ENCODE results near the gene PAN3. TPM values are rescaled to one million over a fixed set of nuclear protein-coding genes. Genes with fewer than 3 reads are reported as not detected.

PAN3 gene
- total RNA-seq, 2 donors from 2014 or later = 38.2 to 42.6 TPM

DNA sequence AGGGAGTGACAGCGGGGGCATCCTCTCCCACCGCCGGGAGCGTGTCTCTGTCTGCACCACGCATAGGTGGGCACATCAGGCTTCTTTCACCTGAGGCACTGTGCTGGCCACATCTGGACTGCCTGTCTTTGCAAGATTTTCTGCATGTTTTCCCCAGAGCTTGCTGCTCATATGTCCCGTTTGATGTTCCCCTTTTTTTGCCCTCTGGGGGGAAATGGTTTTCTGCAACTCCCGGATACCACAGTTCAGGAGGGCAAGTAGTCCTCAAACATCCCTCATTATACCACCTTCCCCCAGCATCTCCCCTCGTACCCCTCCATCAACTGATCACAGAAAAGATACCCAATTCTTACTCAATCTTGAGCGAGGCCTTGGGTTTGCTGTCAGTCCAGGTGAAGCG is 168.0 kb downstream of the PAN3 start:
- H3K36me3 Mint-ChIP-seq (ENCODE audit: insufficient read depth in 2 of 2) = no peaks in the 10 kb centered on the region
- H3K4me3 Mint-ChIP-seq = no peak overlapping the region
- H3K27ac Mint-ChIP-seq = no peak overlapping the region
- ATAC-seq (replicated peaks in 1 of 2) = no peak
- DNase-seq = no peak
- H3K4me1 Mint-ChIP-seq (ENCODE audit: low read depth) = peaks cover 6% of the 10 kb centered on the region
- no peaks in the 10 kb centered on the region for H3K9me3 Mint-ChIP-seq
- H3K27me3 Mint-ChIP-seq (ENCODE audit: low read depth) = no peaks in the 10 kb centered on the region

DNA sequence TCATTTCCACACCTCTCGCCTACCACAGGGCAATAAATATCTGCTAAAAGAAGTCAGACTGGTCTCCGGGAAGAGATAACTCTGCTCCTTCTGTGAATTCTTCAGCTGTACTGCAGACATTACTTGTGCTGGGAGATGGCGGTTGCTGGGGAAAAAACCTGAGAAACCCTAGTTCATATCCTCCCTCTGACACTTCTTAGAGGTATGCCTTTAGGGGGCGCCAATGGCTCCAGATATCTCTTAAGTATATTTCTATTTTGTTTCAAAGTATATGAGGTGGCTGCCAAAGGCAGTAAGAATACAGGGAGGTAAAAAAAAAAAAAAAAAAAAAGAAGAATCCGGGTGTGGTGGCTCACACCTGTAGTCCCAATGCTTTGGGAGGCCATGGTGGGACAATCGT is 175.2 kb downstream of the PAN3 start:
- ATAC-seq (replicated peaks in 1 of 2) (no peak), DNase-seq (peak; percentile 26 to 27)
- no peaks in the 10 kb centered on the region for H3K4me1 Mint-ChIP-seq (ENCODE audit: low read depth)
- H3K36me3 Mint-ChIP-seq (ENCODE audit: insufficient read depth in 2 of 2) = no peaks in the 10 kb centered on the region
- no peak overlapping the region for H3K4me3 Mint-ChIP-seq
- no peaks in the 10 kb centered on the region for H3K27me3 Mint-ChIP-seq (ENCODE audit: low read depth)
- H3K9me3 Mint-ChIP-seq = no peaks in the 10 kb centered on the region
- no peak overlapping the region for H3K27ac Mint-ChIP-seq

DNA sequence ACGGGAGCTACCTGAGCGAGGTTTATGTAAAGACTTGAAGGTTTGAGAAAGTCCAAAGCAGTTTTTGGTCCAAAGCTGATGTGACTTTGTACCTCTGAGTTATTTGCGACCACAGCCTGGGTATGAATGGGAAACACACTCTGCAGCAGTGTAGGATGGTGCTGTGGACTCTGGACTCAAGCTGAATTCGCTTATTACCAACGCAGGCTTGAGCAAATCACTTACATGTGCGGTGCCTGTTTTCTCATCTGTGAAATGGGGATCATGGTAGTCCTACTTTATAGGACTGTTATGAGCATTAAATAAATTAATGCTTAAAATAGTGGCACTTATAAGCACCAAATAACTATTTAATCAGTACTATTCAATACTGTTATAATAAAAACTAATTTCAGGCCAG is 176.5 kb downstream of the PAN3 start:
- ATAC-seq (replicated peaks in 1 of 2) = no peak
- Mint-ChIP-seq H3K36me3 (ENCODE audit: insufficient read depth in 2 of 2) (no peaks in the 10 kb centered on the region), H3K27me3 (ENCODE audit: low read depth) (no peaks in the 10 kb centered on the region)

GRCh38 chr13:28316129-28316528 is 177.8 kb downstream of the PAN3 start:
- DNase-seq (no peak), ATAC-seq (replicated peaks in 1 of 2) (no peak)
- Mint-ChIP-seq H3K27me3 (ENCODE audit: low read depth) (no peaks in the 10 kb centered on the region), H3K4me3 (no peak overlapping the region), H3K36me3 (ENCODE audit: insufficient read depth in 2 of 2) (no peaks in the 10 kb centered on the region), H3K9me3 (no peaks in the 10 kb centered on the region), H3K4me1 (ENCODE audit: low read depth) (no peaks in the 10 kb centered on the region), H3K27ac (no peak overlapping the region)

More for the DNA sequence above, 176.5 kb downstream of the PAN3 start:
- no peak for DNase-seq
- Mint-ChIP-seq H3K9me3 (no peaks in the 10 kb centered on the region), H3K4me1 (ENCODE audit: low read depth) (no peaks in the 10 kb centered on the region), H3K4me3 (no peak overlapping the region), H3K27ac (no peak overlapping the region)

GRCh38 chr13:28316836-28317235 is 178.5 kb downstream of the PAN3 start:
- H3K4me1 Mint-ChIP-seq (ENCODE audit: low read depth) = no peaks in the 10 kb centered on the region
- no peaks in the 10 kb centered on the region for H3K27me3 Mint-ChIP-seq (ENCODE audit: low read depth)
- H3K4me3 Mint-ChIP-seq = no peak overlapping the region
- no peak for ATAC-seq (replicated peaks in 1 of 2)
- no peaks in the 10 kb centered on the region for H3K9me3 Mint-ChIP-seq
- H3K27ac Mint-ChIP-seq = no peak overlapping the region
- H3K36me3 Mint-ChIP-seq (ENCODE audit: insufficient read depth in 2 of 2) = no peaks in the 10 kb centered on the region
- no peak for DNase-seq

DNA sequence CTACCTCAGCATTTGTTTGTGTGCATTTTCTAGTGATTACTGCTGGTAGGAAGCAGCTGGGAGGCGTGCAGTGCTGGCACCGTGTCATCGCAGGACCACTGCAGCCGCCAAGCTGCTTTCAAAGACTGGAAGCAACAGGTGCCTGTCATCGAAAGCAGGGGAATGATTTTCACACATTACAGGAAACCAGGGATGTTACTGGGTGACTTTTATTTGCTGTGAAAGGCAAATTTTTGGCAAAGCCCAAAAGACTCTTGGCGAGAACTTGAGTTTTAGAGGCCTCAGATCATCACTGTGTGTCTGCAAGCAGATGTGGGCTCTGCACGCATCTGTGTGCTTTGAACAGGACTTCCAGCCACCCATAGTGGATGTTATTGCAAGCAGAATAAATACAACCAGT is 180.2 kb downstream of the PAN3 start:
- Mint-ChIP-seq H3K27ac (no peak overlapping the region), H3K27me3 (ENCODE audit: low read depth) (no peaks in the 10 kb centered on the region), H3K36me3 (ENCODE audit: insufficient read depth in 2 of 2) (no peaks in the 10 kb centered on the region), H3K4me3 (no peak overlapping the region), H3K4me1 (ENCODE audit: low read depth) (no peaks in the 10 kb centered on the region), H3K9me3 (no peaks in the 10 kb centered on the region)
- ATAC-seq (replicated peaks in 1 of 2) (no peak), DNase-seq (no peak)

- H3K27ac Mint-ChIP-seq = no peak overlapping the region
- H3K9me3 Mint-ChIP-seq = no peaks in the 10 kb centered on the region
- no peaks in the 10 kb centered on the region for H3K27me3 Mint-ChIP-seq (ENCODE audit: low read depth)
- ATAC-seq (replicated peaks in 1 of 2) (no peak), DNase-seq (no peak)
- peaks cover 5% of the 10 kb centered on the region for H3K4me1 Mint-ChIP-seq (ENCODE audit: low read depth)
- no peak overlapping the region for H3K4me3 Mint-ChIP-seq
- no peaks in the 10 kb centered on the region for H3K36me3 Mint-ChIP-seq (ENCODE audit: insufficient read depth in 2 of 2)
Observed at GRCh38 chr13:28319528-28319927, 181.2 kb downstream of the PAN3 start.

- Mint-ChIP-seq H3K27ac (no peak overlapping the region), H3K9me3 (no peaks in the 10 kb centered on the region), H3K27me3 (ENCODE audit: low read depth) (no peaks in the 10 kb centered on the region), H3K4me1 (ENCODE audit: low read depth) (peaks cover 5% of the 10 kb centered on the region), H3K4me3 (no peak overlapping the region), H3K36me3 (ENCODE audit: insufficient read depth in 2 of 2) (no peaks in the 10 kb centered on the region)
- ATAC-seq (replicated peaks in 1 of 2) = no peak
- DNase-seq = no peak
Observed at GRCh38 chr13:28320209-28320608, 181.9 kb downstream of the PAN3 start.

GRCh38 chr13:28320884-28321574 is 182.7 kb downstream of the PAN3 start:
- ATAC-seq (replicated peaks in 1 of 2) (no peak), DNase-seq (no peak)
- peaks cover 5% of the 10 kb centered on the region for H3K4me1 Mint-ChIP-seq (ENCODE audit: low read depth)
- H3K27ac Mint-ChIP-seq = no peak overlapping the region
- H3K27me3 Mint-ChIP-seq (ENCODE audit: low read depth) = no peaks in the 10 kb centered on the region
- H3K4me3 Mint-ChIP-seq = no peak overlapping the region
- no peaks in the 10 kb centered on the region for H3K36me3 Mint-ChIP-seq (ENCODE audit: insufficient read depth in 2 of 2)
- H3K9me3 Mint-ChIP-seq = no peaks in the 10 kb centered on the region

DNA sequence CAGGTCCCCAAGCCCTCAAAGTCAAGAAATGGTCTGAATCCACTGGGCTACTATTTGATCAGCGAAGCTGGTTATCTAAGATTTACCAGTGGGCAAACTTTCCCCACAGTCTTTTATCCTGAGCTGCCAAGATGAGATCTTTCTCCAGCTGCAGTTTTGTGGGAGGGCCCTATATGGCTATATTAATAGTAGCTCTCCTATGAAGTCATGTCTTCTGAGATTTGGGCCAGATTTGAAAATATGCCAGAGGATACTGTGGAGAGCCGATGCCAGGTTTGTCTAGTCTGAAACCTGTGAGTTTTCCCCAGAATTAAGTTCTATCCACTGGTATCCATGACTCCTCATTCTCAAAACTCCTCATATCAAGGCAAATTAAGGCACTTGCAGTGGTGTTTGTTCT is 183.4 kb downstream of the PAN3 start:
- DNase-seq (no peak), ATAC-seq (replicated peaks in 1 of 2) (no peak)
- Mint-ChIP-seq H3K27me3 (ENCODE audit: low read depth) (no peaks in the 10 kb centered on the region), H3K4me3 (no peak overlapping the region), H3K27ac (no peak overlapping the region), H3K9me3 (no peaks in the 10 kb centered on the region), H3K4me1 (ENCODE audit: low read depth) (peaks cover 5% of the 10 kb centered on the region), H3K36me3 (ENCODE audit: insufficient read depth in 2 of 2) (no peaks in the 10 kb centered on the region)

DNA sequence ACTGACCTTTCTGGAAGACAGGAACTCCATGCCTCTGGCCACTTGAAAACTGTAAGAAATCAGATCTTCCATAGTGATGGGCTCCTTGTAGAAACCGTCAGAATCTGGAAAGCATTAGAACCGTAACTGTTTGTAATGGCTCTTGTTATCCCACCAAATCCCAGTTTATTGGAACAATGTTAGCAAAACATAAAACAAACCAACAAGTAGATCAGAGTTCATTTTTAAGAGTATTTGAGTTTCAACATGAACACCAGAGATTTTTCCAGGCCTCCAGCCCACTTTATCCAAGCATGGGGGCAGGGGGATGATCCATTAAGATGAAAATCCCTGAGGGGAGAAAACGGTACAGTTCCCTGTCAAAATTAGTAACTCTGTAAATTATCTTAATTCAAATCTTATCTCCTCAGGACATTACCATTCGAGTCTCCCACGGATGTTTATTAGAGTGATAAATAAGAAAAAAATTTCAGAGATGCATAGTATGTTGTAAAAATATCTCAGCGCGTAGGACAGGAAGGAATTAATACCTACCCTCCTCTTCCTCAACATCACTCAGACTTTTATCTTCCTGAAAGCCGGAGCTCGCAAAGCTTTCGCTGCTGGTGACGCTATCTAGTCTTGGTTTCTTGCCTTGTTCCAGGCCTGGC is 184.0 kb downstream of the PAN3 start:
- no peaks in the 10 kb centered on the region for H3K36me3 Mint-ChIP-seq (ENCODE audit: insufficient read depth in 2 of 2)
- H3K27me3 Mint-ChIP-seq (ENCODE audit: low read depth) = no peaks in the 10 kb centered on the region
- no peak for DNase-seq
- peaks cover 5% of the 10 kb centered on the region for H3K4me1 Mint-ChIP-seq (ENCODE audit: low read depth)
- H3K4me3 Mint-ChIP-seq = no peak overlapping the region
- H3K27ac Mint-ChIP-seq = no peak overlapping the region
- no peaks in the 10 kb centered on the region for H3K9me3 Mint-ChIP-seq
- ATAC-seq (replicated peaks in 1 of 2) = no peak

DNA sequence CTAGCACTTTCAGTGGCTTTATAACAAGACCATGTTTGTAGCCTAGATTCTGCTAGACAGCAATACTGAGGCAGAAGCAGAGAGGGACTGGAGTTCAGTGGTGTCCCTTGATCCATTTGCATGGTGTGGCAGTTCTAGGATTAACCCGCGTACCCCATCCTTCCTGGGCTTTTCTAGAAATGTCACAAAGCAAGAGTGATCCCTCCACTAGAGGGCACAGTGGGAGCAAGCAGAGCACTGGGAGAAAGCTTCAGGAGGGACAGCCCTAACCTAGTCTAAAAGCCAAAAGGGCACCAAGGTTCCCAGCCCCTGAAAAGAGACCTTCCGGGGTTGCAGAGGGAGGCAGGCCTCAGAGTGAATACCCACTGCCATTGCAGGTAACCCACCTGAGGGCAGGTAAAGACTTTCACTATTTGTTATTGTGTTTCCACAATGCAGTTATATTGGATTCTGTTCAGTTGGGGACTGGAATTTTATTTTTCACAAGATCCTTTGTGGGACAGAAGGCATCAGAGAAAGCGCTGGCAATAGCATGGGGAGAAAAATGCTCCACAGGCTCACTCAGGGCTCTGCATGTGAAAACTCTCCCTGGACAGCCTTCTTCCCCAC is 185.9 kb downstream of the PAN3 start:
- DNase-seq = peak; percentile 61 to 69
- Mint-ChIP-seq H3K4me1 (ENCODE audit: low read depth) (peaks cover 5% of the 10 kb centered on the region), H3K27me3 (ENCODE audit: low read depth) (no peaks in the 10 kb centered on the region), H3K27ac (no peak overlapping the region), H3K4me3 (no peak overlapping the region), H3K36me3 (ENCODE audit: insufficient read depth in 2 of 2) (no peaks in the 10 kb centered on the region), H3K9me3 (no peaks in the 10 kb centered on the region)
- peak; percentile 72 to 84 for ATAC-seq (replicated peaks in 1 of 2)

GRCh38 chr13:28325022-28325421 is 186.7 kb downstream of the PAN3 start:
- Mint-ChIP-seq H3K36me3 (ENCODE audit: insufficient read depth in 2 of 2) (no peaks in the 10 kb centered on the region), H3K9me3 (no peaks in the 10 kb centered on the region), H3K4me1 (ENCODE audit: low read depth) (peaks cover 5% of the 10 kb centered on the region), H3K4me3 (no peak overlapping the region), H3K27ac (no peak overlapping the region), H3K27me3 (ENCODE audit: low read depth) (no peaks in the 10 kb centered on the region)
- DNase-seq = no peak
- ATAC-seq (replicated peaks in 1 of 2) = no peak
